GM23338 (cell line): Measurements from ENCODE around the gene C3orf49.
A peak's percentile ranks its signal among the peaks of the same experiment; 100 is the strongest.

Experiments used
- CREB1 ChIP-seq: fragments of 250-450 bp; sonication (Bioruptor Pico); IDR thresholded peaks from 2 replicates; pipeline ENCODE4 v1.5.0; 2020; ENCODE audit warnings: low read depth, mild to moderate bottlenecking, moderate library complexity
- EZH2 ChIP-seq: fragments of 200-600 bp; sonication (generic); IDR thresholded peaks from one replicate; pipeline ENCODE4 v1.8.0; 2017; ENCODE audit warnings: antibody characterized with exemption, mild to moderate bottlenecking, low read depth; ENCODE audit not compliant: unreplicated experiment
- EZH2phosphoT487 ChIP-seq: fragments of 200-600 bp; sonication (generic); IDR thresholded peaks from one replicate; pipeline ENCODE4 v1.8.1; 2018; ENCODE audit warnings: antibody characterized with exemption; ENCODE audit not compliant: unreplicated experiment
- JUNB ChIP-seq: IDR thresholded peaks from one replicate; pipeline ENCODE4 v1.6.1; 2016; ENCODE audit warnings: antibody characterized with exemption; ENCODE audit not compliant: unreplicated experiment
- NANOG ChIP-seq: IDR thresholded peaks from 2 replicates; pipeline ENCODE4 v1.6.1; 2016; ENCODE audit warnings: antibody characterized with exemption, borderline replicate concordance
- POLR2AphosphoS5 ChIP-seq: IDR thresholded peaks from 2 replicates; pipeline ENCODE4 v1.6.1; 2016; ENCODE audit warnings: antibody characterized with exemption, low read depth
- STAT1 ChIP-seq: IDR thresholded peaks from one replicate; pipeline ENCODE4 v1.6.1; 2016; ENCODE audit warnings: antibody characterized with exemption; ENCODE audit not compliant: unreplicated experiment
- ZNF114 ChIP-seq: fragments of 250-450 bp; sonication (Bioruptor Pico); IDR thresholded peaks from 2 replicates; pipeline ENCODE4 v1.5.0; 2020; ENCODE audit warnings: mild to moderate bottlenecking, moderate library complexity
- ZNF331 ChIP-seq: fragments of 250-450 bp; sonication (Bioruptor Pico); IDR thresholded peaks from 2 replicates; pipeline ENCODE4 v1.5.0; 2020; ENCODE audit warnings: low read depth, mild to moderate bottlenecking, moderate library complexity
- TF ChIP-seq, protein P1 (sequence below), 2 experiments: fragments of 200-600 bp in 1 of 2; sonication (generic) in 1 of 2; conservative IDR thresholded peaks; 2 replicates each; pipeline versions ENCODE4 v1.5.1 to v1.6.1; 2016 to 2017; ENCODE audit warnings: antibody characterized with exemption in 2 of 2, low read depth in 2 of 2, mild to moderate bottlenecking in 2 of 2, moderate library complexity in 1 of 2
- TF ChIP-seq, protein P2 (sequence below): IDR thresholded peaks from one replicate; pipeline ENCODE4 v1.6.1; 2018; ENCODE audit warnings: antibody characterized with exemption; ENCODE audit not compliant: unreplicated experiment

DNA sequence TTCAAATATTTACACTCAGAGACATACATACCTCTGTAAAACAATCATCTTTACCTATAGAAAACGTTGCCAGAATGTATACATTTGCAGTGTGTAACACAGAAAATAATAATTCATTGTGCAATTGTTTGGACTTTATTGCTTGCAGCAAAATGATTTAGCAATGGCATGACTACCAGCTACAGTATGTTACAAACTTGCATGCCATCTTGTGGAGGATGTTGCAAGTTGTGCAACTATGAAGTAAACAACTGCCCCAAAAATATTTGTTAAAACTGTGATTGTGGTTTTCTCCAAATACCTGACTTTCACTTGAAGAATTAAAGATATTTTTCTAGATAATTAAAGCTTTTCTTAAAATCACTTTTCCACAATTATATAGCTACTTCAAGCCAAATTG lies 27.1 kb upstream of the C3orf49 start:
- TF ChIP-seq ZNF114 (CRISPR knock-in tag), result no peak
- no peak for TF ChIP-seq EZH2
- TF ChIP-seq, protein P1, sequence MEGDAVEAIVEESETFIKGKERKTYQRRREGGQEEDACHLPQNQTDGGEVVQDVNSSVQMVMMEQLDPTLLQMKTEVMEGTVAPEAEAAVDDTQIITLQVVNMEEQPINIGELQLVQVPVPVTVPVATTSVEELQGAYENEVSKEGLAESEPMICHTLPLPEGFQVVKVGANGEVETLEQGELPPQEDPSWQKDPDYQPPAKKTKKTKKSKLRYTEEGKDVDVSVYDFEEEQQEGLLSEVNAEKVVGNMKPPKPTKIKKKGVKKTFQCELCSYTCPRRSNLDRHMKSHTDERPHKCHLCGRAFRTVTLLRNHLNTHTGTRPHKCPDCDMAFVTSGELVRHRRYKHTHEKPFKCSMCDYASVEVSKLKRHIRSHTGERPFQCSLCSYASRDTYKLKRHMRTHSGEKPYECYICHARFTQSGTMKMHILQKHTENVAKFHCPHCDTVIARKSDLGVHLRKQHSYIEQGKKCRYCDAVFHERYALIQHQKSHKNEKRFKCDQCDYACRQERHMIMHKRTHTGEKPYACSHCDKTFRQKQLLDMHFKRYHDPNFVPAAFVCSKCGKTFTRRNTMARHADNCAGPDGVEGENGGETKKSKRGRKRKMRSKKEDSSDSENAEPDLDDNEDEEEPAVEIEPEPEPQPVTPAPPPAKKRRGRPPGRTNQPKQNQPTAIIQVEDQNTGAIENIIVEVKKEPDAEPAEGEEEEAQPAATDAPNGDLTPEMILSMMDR (conservative IDR thresholded peaks at IDR 0.05; ENCODE audit: low read depth in 2 of 2), result peak; percentile 44 to 59
- TF ChIP-seq EZH2phosphoT487, result no peak
- no peak for TF ChIP-seq POLR2AphosphoS5
- TF ChIP-seq, protein P2, sequence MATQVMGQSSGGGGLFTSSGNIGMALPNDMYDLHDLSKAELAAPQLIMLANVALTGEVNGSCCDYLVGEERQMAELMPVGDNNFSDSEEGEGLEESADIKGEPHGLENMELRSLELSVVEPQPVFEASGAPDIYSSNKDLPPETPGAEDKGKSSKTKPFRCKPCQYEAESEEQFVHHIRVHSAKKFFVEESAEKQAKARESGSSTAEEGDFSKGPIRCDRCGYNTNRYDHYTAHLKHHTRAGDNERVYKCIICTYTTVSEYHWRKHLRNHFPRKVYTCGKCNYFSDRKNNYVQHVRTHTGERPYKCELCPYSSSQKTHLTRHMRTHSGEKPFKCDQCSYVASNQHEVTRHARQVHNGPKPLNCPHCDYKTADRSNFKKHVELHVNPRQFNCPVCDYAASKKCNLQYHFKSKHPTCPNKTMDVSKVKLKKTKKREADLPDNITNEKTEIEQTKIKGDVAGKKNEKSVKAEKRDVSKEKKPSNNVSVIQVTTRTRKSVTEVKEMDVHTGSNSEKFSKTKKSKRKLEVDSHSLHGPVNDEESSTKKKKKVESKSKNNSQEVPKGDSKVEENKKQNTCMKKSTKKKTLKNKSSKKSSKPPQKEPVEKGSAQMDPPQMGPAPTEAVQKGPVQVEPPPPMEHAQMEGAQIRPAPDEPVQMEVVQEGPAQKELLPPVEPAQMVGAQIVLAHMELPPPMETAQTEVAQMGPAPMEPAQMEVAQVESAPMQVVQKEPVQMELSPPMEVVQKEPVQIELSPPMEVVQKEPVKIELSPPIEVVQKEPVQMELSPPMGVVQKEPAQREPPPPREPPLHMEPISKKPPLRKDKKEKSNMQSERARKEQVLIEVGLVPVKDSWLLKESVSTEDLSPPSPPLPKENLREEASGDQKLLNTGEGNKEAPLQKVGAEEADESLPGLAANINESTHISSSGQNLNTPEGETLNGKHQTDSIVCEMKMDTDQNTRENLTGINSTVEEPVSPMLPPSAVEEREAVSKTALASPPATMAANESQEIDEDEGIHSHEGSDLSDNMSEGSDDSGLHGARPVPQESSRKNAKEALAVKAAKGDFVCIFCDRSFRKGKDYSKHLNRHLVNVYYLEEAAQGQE, result no peak
- no peak for TF ChIP-seq JUNB
- no peak for TF ChIP-seq STAT1
- TF ChIP-seq ZNF331 (CRISPR knock-in tag), result no peak
- TF ChIP-seq CREB1 (CRISPR knock-in tag), result no peak
- no peak for TF ChIP-seq NANOG
